ENCODE data around the gene C10orf90. TPM values are rescaled to one million over a fixed set of nuclear protein-coding genes. Genes with fewer than 3 reads are reported as not detected.

The C10orf90 gene
- total RNA-seq, 3 donors from 2014 or later = 0.16 to 30.4 (median 3.9) TPM

DNA sequence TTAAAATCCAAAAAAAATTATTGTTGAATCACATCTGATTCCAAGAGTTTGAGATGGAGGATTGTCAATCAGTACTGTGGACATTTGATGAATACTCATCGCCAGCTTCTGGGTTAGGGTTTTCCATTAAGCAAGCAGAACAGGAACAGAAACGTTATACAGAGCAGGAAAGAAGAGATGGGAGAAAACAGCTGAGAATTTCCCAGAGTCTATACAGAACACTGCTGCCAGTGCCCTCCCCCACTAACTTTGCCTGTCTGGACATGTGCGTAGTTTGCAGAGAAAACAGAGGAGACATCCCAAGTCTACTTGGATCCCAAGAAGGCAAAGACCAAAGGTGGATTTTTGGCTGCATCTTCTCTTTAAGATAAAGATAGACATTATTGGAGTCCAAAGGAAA is 19.0 kb downstream of the C10orf90 start:
- no peak for DNase-seq (ENCODE audit: low spot score in 2 of 2)
- Histone ChIP-seq H3K9me3 (no peaks in the 10 kb centered on the region), H3K4me1 (no peaks in the 10 kb centered on the region), H3K4me3 (no peak overlapping the region), H3K36me3 (no peaks in the 10 kb centered on the region), H3K27ac (no peak overlapping the region), H3K27me3 (no peaks in the 10 kb centered on the region)
- intact Hi-C loops (cut with DNase I; ENCODE audit: low total_unique reads) = no loop called here
- TF ChIP-seq POLR2A (IDR thresholded peaks at IDR 0.05) (no peak), POLR2AphosphoS5 (IDR thresholded peaks at IDR 0.05) (no peak)
- TF ChIP-seq, protein P1, sequence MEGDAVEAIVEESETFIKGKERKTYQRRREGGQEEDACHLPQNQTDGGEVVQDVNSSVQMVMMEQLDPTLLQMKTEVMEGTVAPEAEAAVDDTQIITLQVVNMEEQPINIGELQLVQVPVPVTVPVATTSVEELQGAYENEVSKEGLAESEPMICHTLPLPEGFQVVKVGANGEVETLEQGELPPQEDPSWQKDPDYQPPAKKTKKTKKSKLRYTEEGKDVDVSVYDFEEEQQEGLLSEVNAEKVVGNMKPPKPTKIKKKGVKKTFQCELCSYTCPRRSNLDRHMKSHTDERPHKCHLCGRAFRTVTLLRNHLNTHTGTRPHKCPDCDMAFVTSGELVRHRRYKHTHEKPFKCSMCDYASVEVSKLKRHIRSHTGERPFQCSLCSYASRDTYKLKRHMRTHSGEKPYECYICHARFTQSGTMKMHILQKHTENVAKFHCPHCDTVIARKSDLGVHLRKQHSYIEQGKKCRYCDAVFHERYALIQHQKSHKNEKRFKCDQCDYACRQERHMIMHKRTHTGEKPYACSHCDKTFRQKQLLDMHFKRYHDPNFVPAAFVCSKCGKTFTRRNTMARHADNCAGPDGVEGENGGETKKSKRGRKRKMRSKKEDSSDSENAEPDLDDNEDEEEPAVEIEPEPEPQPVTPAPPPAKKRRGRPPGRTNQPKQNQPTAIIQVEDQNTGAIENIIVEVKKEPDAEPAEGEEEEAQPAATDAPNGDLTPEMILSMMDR (IDR thresholded peaks at IDR 0.05) = no peak

DNA sequence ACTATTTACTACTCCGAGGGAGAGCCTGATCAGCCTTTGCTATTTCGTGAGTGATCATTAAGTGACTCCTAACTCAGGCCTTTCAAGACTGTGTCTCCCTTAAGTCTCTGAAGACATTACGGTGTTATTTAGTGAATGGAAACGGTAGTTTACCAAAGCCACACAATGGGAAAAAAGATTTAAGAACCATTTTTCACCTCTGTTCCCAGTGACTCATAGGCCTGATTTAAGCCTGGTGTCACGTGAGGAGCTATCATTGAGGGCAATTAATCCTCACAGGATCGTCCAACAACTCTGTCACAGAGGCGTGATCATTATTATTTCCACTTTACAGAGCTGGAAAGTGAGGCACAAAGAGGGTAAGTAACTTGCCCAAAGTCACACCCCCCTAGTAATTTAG is 20.3 kb downstream of the C10orf90 start:
- Histone ChIP-seq H3K4me1 (no peaks in the 10 kb centered on the region), H3K9me3 (no peaks in the 10 kb centered on the region), H3K27ac (no peak overlapping the region), H3K4me3 (no peak overlapping the region), H3K27me3 (no peaks in the 10 kb centered on the region), H3K36me3 (no peaks in the 10 kb centered on the region)
- intact Hi-C loops (cut with DNase I; ENCODE audit: low total_unique reads) = no loop called here
- DNase-seq (ENCODE audit: low spot score in 2 of 2) = no peak
- TF ChIP-seq POLR2A (IDR thresholded peaks at IDR 0.05) (no peak), POLR2AphosphoS5 (IDR thresholded peaks at IDR 0.05) (no peak)
- TF ChIP-seq, protein P1 (IDR thresholded peaks at IDR 0.05) = no peak

DNA sequence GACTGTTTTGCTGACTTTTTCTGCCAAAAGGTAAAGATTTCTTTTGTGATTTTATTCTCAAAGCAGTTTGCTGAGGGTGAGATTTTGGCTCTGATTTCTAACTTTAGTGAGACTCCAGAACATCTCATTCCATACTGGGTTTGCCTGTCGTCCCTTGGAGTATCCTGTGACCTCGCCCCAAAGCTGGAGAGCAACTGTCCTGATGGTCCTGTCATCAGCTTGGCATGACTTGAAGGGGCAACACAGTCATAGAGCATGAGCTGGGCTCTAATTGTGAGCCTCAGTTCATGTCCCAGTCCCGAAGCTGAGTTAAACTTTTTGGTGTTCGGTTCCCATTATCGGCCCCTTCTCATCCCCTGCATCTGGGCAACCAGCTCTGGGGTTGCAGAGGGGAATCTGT is 23.4 kb downstream of the C10orf90 start:
- no peak for TF ChIP-seq POLR2A (IDR thresholded peaks at IDR 0.05)
- TF ChIP-seq, protein P1 (IDR thresholded peaks at IDR 0.05) = no peak
- no peak for TF ChIP-seq POLR2AphosphoS5 (IDR thresholded peaks at IDR 0.05)
- intact Hi-C loops (cut with DNase I; ENCODE audit: low total_unique reads) = no loop called here
- no peaks in the 10 kb centered on the region for H3K27me3 ChIP-seq
- no peak overlapping the region for H3K27ac ChIP-seq
- no peak overlapping the region for H3K4me3 ChIP-seq
- no peaks in the 10 kb centered on the region for H3K36me3 ChIP-seq
- no peaks in the 10 kb centered on the region for H3K4me1 ChIP-seq
- no peaks in the 10 kb centered on the region for H3K9me3 ChIP-seq
- no peak for DNase-seq (ENCODE audit: low spot score in 2 of 2)

DNA sequence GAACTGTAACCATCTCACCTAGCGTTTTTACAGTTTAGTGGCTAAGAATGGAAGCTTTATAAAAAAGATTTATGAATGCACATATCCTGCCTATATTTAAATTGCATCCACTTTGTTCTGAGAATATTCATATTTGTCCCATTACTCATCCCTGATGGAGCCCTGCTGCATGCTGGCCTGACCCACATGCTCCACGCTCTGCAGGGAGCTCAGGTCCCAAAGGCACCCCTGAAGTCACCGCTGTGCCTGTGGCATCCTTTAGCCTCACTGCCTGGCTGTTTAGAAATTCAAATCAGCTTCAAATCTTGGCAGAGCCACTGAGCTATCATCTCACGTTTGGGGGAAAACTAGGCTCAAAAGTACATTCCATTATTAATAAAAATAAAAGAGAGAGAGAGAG is 24.4 kb downstream of the C10orf90 start:
- no peaks in the 10 kb centered on the region for H3K4me1 ChIP-seq
- no peak for TF ChIP-seq POLR2A (IDR thresholded peaks at IDR 0.05)
- no peak for TF ChIP-seq POLR2AphosphoS5 (IDR thresholded peaks at IDR 0.05)
- no peak for DNase-seq (ENCODE audit: low spot score in 2 of 2)
- no peaks in the 10 kb centered on the region for H3K9me3 ChIP-seq
- no peaks in the 10 kb centered on the region for H3K27me3 ChIP-seq
- H3K27ac ChIP-seq = no peak overlapping the region
- no peak overlapping the region for H3K4me3 ChIP-seq
- intact Hi-C loops (cut with DNase I; ENCODE audit: low total_unique reads) = no loop called here
- no peaks in the 10 kb centered on the region for H3K36me3 ChIP-seq

DNA sequence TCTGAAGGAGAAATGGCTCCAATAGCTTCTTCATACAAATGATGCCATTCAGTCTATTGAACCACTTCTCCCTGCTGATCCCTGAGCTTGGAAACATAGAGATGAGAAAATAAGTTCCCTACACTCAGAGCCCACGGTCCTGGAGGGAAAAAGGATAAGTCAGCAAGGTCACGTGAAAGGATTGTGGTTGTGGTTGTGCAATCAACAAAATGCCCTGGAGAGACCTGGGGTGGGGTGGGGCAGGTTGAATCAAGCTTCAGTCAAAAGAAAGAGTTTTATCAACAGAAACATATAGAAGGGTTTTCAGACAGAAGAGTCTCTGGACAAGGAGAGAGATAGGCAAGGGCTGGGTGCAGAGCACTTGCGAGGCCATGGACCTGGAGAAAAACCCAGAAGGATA is 30.1 kb downstream of the C10orf90 start:
- no peaks in the 10 kb centered on the region for H3K4me1 ChIP-seq
- no peaks in the 10 kb centered on the region for H3K27me3 ChIP-seq
- no peak overlapping the region for H3K4me3 ChIP-seq
- DNase-seq (ENCODE audit: low spot score in 2 of 2) = no peak
- no peaks in the 10 kb centered on the region for H3K36me3 ChIP-seq
- H3K27ac ChIP-seq = peak overlapping the region in 1 of 2 donors; percentile 48
- intact Hi-C loops (cut with DNase I; ENCODE audit: low total_unique reads) = no loop called here
- no peak for TF ChIP-seq POLR2A (IDR thresholded peaks at IDR 0.05)
- TF ChIP-seq, protein P1 (IDR thresholded peaks at IDR 0.05) = no peak
- no peaks in the 10 kb centered on the region for H3K9me3 ChIP-seq

DNA sequence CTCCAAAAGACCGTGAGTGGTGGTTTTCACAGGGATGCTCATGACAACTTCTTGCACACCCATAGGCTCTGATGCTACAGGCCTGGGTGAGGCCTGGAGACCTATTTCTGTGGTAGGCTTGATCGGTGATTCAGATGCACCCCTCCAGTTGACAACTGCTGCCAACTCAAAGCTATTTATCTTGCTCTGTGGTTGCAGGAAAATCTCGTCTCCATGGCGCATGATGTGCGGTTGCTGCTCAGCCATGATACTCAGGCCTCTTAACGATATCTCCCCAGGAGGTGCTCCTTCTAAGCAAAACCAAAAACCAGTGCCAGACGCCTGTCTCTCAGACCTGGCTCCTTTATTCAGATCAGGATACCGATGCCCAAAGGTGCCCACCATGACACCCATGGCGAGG is 31.4 kb downstream of the C10orf90 start:
- H3K27ac ChIP-seq = no peak overlapping the region
- H3K36me3 ChIP-seq = no peaks in the 10 kb centered on the region
- DNase-seq (ENCODE audit: low spot score in 2 of 2) = no peak
- no peak for TF ChIP-seq POLR2AphosphoS5 (IDR thresholded peaks at IDR 0.05)
- no peak for TF ChIP-seq POLR2A (IDR thresholded peaks at IDR 0.05)
- TF ChIP-seq, protein P1 (IDR thresholded peaks at IDR 0.05) = no peak
- no peak overlapping the region for H3K4me3 ChIP-seq
- no peaks in the 10 kb centered on the region for H3K4me1 ChIP-seq
- H3K27me3 ChIP-seq = no peaks in the 10 kb centered on the region
- no peaks in the 10 kb centered on the region for H3K9me3 ChIP-seq
- intact Hi-C loops (cut with DNase I; ENCODE audit: low total_unique reads) = no loop called here

Measured in breast epithelium (tissue), 4 donors.